Measurements from ENCODE around the gene PCSK5. TPM values are rescaled to one million over a fixed set of nuclear protein-coding genes. Genes with fewer than 3 reads are reported as not detected.
"Not testable (repeated sequence)": the region's sequence is repeated elsewhere in the genome, so short reads cannot be mapped to it uniquely, and the experiment has no call there.

The PCSK5 gene
- total and polyA plus RNA-seq, 5 donors = 2.6 to 7.6 (median 5.6) TPM

DNA sequence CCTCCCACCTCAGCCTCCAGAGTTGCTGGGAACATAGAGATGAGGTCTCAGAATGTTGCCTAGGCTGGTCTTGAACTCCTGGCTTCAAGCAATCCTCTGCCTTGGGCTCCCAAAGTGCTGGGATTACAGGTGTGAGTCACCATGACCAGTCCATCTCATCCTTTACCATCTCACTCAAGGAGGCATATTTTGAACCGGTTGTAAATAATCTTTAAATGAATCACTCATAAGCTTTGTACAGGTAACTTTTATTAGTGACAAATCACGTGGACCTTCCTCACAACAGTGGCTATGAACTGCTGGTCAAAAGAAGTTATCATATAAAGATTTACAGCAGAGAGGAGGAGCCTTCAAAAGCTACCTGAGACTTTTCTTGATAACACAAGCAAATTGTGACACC, 433.0 kb downstream of the PCSK5 start:
- no peak overlapping the region for H3K4me3 ChIP-seq (ENCODE audit: low read length)
- no peaks in the 10 kb centered on the region for H3K4me1 ChIP-seq (ENCODE audit: control insufficient read depth, insufficient read depth, low read length)
- ATAC-seq (no peak), DNase-seq (no peak)
- no peaks in the 10 kb centered on the region for H3K27me3 ChIP-seq (ENCODE audit: control insufficient read depth, insufficient read depth)
- no peak overlapping the region for H3K27ac ChIP-seq (ENCODE audit: low read length)
- H3K9me3 ChIP-seq (ENCODE audit: control insufficient read depth, low read length) = no peaks in the 10 kb centered on the region
- intact Hi-C loops (cut with DNase I) = no loop called here
- 84% methylated on average over 2 of the region's 2 CpGs for WGBS

- H3K27ac ChIP-seq (ENCODE audit: low read length); ATAC-seq; H3K27me3 ChIP-seq (ENCODE audit: control insufficient read depth, insufficient read depth); H3K4me1 ChIP-seq (ENCODE audit: control insufficient read depth, insufficient read depth, low read length); DNase-seq; H3K4me3 ChIP-seq (ENCODE audit: low read length); intact Hi-C loops (cut with DNase I); H3K9me3 ChIP-seq (ENCODE audit: control insufficient read depth, low read length): not testable (repeated sequence)
- 96% methylated on average over 7 of the region's 7 CpGs for WGBS
Observed at GRCh38 chr9:76324030-76324429, 433.6 kb downstream of the PCSK5 start.

GRCh38 chr9:76330034-76330433, 439.6 kb downstream of the PCSK5 start:
- DNase-seq (no peak), ATAC-seq (no peak)
- intact Hi-C loops (cut with DNase I) = no loop called here
- H3K27ac ChIP-seq (ENCODE audit: low read length) = no peak overlapping the region
- WGBS = 71% methylated on average over 1 of the region's 1 CpG
- no peak overlapping the region for H3K4me3 ChIP-seq (ENCODE audit: low read length)
- no peaks in the 10 kb centered on the region for H3K9me3 ChIP-seq (ENCODE audit: control insufficient read depth, low read length)
- no peaks in the 10 kb centered on the region for H3K27me3 ChIP-seq (ENCODE audit: control insufficient read depth, insufficient read depth)
- no peaks in the 10 kb centered on the region for H3K4me1 ChIP-seq (ENCODE audit: control insufficient read depth, insufficient read depth, low read length)

- ATAC-seq (no peak), DNase-seq (no peak)
- H3K9me3 ChIP-seq (ENCODE audit: control insufficient read depth, low read length) = no peaks in the 10 kb centered on the region
- H3K27me3 ChIP-seq (ENCODE audit: control insufficient read depth, insufficient read depth) = no peaks in the 10 kb centered on the region
- no peaks in the 10 kb centered on the region for H3K4me1 ChIP-seq (ENCODE audit: control insufficient read depth, insufficient read depth, low read length)
- WGBS = 40% methylated on average over 3 of the region's 3 CpGs
- intact Hi-C loops (cut with DNase I) = no loop called here
- H3K4me3 ChIP-seq (ENCODE audit: low read length) = no peak overlapping the region
- no peak overlapping the region for H3K27ac ChIP-seq (ENCODE audit: low read length)
Observed at GRCh38 chr9:76333388-76333787, 442.9 kb downstream of the PCSK5 start.

GRCh38 chr9:76333964-76334363, 443.5 kb downstream of the PCSK5 start:
- no peaks in the 10 kb centered on the region for H3K27me3 ChIP-seq (ENCODE audit: control insufficient read depth, insufficient read depth)

DNA sequence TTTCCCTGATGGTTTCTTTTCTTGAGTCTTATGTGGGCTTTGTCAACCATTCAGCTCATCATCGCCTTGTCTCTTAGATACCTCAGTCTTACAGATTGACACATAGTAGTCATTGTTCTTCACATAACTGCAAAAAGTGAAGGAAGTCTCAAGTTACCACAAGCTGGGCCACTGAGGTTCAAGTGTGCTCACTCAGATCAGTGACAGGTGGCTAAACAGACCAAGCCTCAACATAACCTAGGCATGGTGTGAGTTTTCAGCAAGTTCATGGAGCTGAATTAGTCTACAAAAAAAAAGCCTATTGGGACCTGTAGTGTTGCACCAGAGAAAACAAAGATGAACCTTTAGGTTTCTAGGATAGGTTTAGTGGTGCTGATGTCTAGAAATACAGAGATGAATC, 445.6 kb downstream of the PCSK5 start:
- Histone ChIP-seq H3K9me3 (ENCODE audit: control insufficient read depth, low read length) (no peaks in the 10 kb centered on the region), H3K27me3 (ENCODE audit: control insufficient read depth, insufficient read depth) (no peaks in the 10 kb centered on the region), H3K27ac (ENCODE audit: low read length) (no peak overlapping the region), H3K4me3 (ENCODE audit: low read length) (no peak overlapping the region), H3K4me1 (ENCODE audit: control insufficient read depth, insufficient read depth, low read length) (no peaks in the 10 kb centered on the region)
- DNase-seq = no peak
- intact Hi-C loops (cut with DNase I) = no loop called here
- WGBS = 94% methylated on average over 1 of the region's 1 CpG
- ATAC-seq = no peak

More at GRCh38 chr9:76333964-76334363, 443.5 kb downstream of the PCSK5 start:
- no peak overlapping the region for H3K4me3 ChIP-seq (ENCODE audit: low read length)
- H3K27ac ChIP-seq (ENCODE audit: low read length) = no peak overlapping the region
- intact Hi-C loops (cut with DNase I) = no loop called here
- no peak for ATAC-seq
- DNase-seq = no peak
- H3K9me3 ChIP-seq (ENCODE audit: control insufficient read depth, low read length) = no peaks in the 10 kb centered on the region
- H3K4me1 ChIP-seq (ENCODE audit: control insufficient read depth, insufficient read depth, low read length) = no peaks in the 10 kb centered on the region
- 80% methylated on average over 7 of the region's 7 CpGs for WGBS

GRCh38 chr9:76338418-76338817, 447.9 kb downstream of the PCSK5 start:
- DNase-seq = no peak

DNA sequence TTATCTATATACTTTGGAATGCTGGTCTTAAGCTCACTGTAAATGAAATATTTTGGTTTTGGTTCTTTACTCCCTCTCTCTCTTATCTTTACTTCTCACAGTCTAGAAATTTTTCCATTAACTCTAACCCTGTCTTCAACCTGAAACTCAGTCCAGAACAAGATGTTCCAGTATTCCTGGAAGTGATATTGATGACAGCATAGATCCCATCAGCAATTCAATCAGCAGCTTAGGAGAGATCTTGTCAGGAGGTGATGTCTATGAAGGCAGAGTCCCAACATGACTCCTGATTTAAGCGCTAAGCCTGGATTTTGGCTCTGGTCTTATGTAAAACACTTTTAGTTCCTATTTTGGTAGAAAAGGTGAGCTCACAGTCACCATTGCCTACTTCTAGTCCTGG, 451.1 kb downstream of the PCSK5 start:
- intact Hi-C loops (cut with DNase I) = no loop called here
- no peaks in the 10 kb centered on the region for H3K4me1 ChIP-seq (ENCODE audit: control insufficient read depth, insufficient read depth, low read length)
- H3K27ac ChIP-seq (ENCODE audit: low read length) = no peak overlapping the region
- H3K9me3 ChIP-seq (ENCODE audit: control insufficient read depth, low read length) = no peaks in the 10 kb centered on the region
- no peaks in the 10 kb centered on the region for H3K27me3 ChIP-seq (ENCODE audit: control insufficient read depth, insufficient read depth)
- H3K4me3 ChIP-seq (ENCODE audit: low read length) = no peak overlapping the region
- DNase-seq (no peak), ATAC-seq (no peak)
- 90% methylated on average over 1 of the region's 1 CpG for WGBS

More at GRCh38 chr9:76338418-76338817, 447.9 kb downstream of the PCSK5 start:
- no peaks in the 10 kb centered on the region for H3K4me1 ChIP-seq (ENCODE audit: control insufficient read depth, insufficient read depth, low read length)
- H3K4me3 ChIP-seq (ENCODE audit: low read length) = no peak overlapping the region
- H3K27ac ChIP-seq (ENCODE audit: low read length) = no peak overlapping the region
- no peaks in the 10 kb centered on the region for H3K9me3 ChIP-seq (ENCODE audit: control insufficient read depth, low read length)
- intact Hi-C loops (cut with DNase I) = no loop called here
- H3K27me3 ChIP-seq (ENCODE audit: control insufficient read depth, insufficient read depth) = no peaks in the 10 kb centered on the region
- ATAC-seq = no peak
- 75% methylated on average over 6 of the region's 6 CpGs for WGBS

DNA sequence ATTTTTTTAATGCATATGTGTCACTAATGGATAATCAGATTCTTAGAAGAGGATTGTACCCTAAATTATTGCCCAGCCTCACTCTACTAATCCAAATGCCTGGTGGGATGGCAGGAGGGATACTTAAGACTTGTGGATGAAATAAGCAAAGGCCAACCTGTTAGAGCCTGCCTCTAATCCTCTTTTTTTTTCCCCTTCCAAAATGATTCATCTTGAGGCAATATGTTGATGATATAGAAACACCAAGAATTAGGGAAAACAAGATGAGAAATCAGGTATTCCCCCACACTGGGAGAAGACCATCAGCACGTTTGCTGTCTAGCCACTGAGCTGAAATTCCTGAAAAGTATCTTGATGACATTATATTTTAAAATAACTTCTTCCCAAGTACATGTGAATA, 451.7 kb downstream of the PCSK5 start:
- intact Hi-C loops (cut with DNase I) = no loop called here
- 72% methylated on average over 1 of the region's 1 CpG for WGBS
- ATAC-seq (no peak), DNase-seq (no peak)
- no peaks in the 10 kb centered on the region for H3K27me3 ChIP-seq (ENCODE audit: control insufficient read depth, insufficient read depth)
- no peak overlapping the region for H3K4me3 ChIP-seq (ENCODE audit: low read length)
- no peak overlapping the region for H3K27ac ChIP-seq (ENCODE audit: low read length)
- H3K4me1 ChIP-seq (ENCODE audit: control insufficient read depth, insufficient read depth, low read length) = no peaks in the 10 kb centered on the region
- no peaks in the 10 kb centered on the region for H3K9me3 ChIP-seq (ENCODE audit: control insufficient read depth, low read length)

- no peak overlapping the region for H3K27ac ChIP-seq (ENCODE audit: low read length)
- WGBS = 94% methylated on average over 2 of the region's 2 CpGs
- ATAC-seq = no peak
- H3K9me3 ChIP-seq (ENCODE audit: control insufficient read depth, low read length) = no peaks in the 10 kb centered on the region
- DNase-seq = no peak
- no peaks in the 10 kb centered on the region for H3K27me3 ChIP-seq (ENCODE audit: control insufficient read depth, insufficient read depth)
- H3K4me3 ChIP-seq (ENCODE audit: low read length) = no peak overlapping the region
- intact Hi-C loops (cut with DNase I) = no loop called here
- H3K4me1 ChIP-seq (ENCODE audit: control insufficient read depth, insufficient read depth, low read length) = no peaks in the 10 kb centered on the region
Observed at GRCh38 chr9:76342858-76343257, 452.4 kb downstream of the PCSK5 start.

- no peak for ATAC-seq
- no peaks in the 10 kb centered on the region for H3K4me1 ChIP-seq (ENCODE audit: control insufficient read depth, insufficient read depth, low read length)
- no peak overlapping the region for H3K4me3 ChIP-seq (ENCODE audit: low read length)
- H3K9me3 ChIP-seq (ENCODE audit: control insufficient read depth, low read length) = no peaks in the 10 kb centered on the region
- DNase-seq = no peak
- intact Hi-C loops (cut with DNase I) = no loop called here
- no peaks in the 10 kb centered on the region for H3K27me3 ChIP-seq (ENCODE audit: control insufficient read depth, insufficient read depth)
- 71% methylated on average over 1 of the region's 1 CpG for WGBS
- H3K27ac ChIP-seq (ENCODE audit: low read length) = no peak overlapping the region
Observed at GRCh38 chr9:76349865-76350264, 459.4 kb downstream of the PCSK5 start.

DNA sequence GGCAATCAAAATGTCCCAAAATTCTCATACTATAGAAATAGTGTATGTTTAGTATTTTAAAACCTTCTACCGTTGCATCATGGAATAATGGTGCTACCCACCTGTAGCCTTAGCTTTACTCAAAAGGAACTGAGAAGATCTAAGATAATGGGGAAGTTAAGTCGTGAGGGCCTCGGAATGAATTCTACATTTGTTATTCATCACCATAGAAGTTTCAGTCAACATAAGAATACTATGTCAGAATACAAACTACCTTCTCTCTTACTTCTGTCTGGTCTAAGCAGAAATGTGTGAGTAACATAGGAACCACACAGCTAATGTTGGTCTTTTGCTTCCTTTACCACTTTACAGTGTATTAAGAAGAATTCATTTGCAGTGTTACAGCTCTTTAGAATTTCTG, 460.5 kb downstream of the PCSK5 start:
- no peaks in the 10 kb centered on the region for H3K4me1 ChIP-seq (ENCODE audit: control insufficient read depth, insufficient read depth, low read length)
- no peaks in the 10 kb centered on the region for H3K9me3 ChIP-seq (ENCODE audit: control insufficient read depth, low read length)
- intact Hi-C loops (cut with DNase I) = no loop called here
- ATAC-seq (no peak), DNase-seq (no peak)
- H3K4me3 ChIP-seq (ENCODE audit: low read length) = no peak overlapping the region
- no peaks in the 10 kb centered on the region for H3K27me3 ChIP-seq (ENCODE audit: control insufficient read depth, insufficient read depth)
- no peak overlapping the region for H3K27ac ChIP-seq (ENCODE audit: low read length)
- 59% methylated on average over 3 of the region's 3 CpGs for WGBS

Measured in right cardiac atrium (tissue), 5 donors.